ENCODE measurements around the gene DDX56. TPM values are rescaled to one million over a fixed set of nuclear protein-coding genes. Genes with fewer than 3 reads are reported as not detected.

Gene DDX56
- total and polyA plus RNA-seq, 9 of the 15 experiments (the other 6 are each of a cell fraction or from before 2014, with no cell fraction given): 33.0 to 145 (median 102) TPM

- Histone ChIP-seq H3K27me3 (ENCODE audit: control insufficient read depth in 2 of 2, insufficient read depth in 2 of 2, low read length in 2 of 2) (no peaks in the 10 kb centered on the region), H2AFZ (ENCODE audit: low read depth, low read length) (no peak overlapping the region), H3K27ac (ENCODE audit: extremely low read depth, low read depth, low read length) (peak overlapping the region; percentile 56), H4K20me1 (replicated peaks; ENCODE audit: control insufficient read depth, insufficient read depth, low read length) (peaks cover 21% of the 10 kb centered on the region), H3K79me2 (ENCODE audit: control insufficient read depth, insufficient read depth, low read length) (peaks cover 13% of the 10 kb centered on the region), H3K9me3 (replicated peaks; ENCODE audit: control insufficient read depth, insufficient read depth, low read depth, low read length) (no peaks in the 10 kb centered on the region), H3K4me2 (ENCODE audit: insufficient read depth, low read length) (peak overlapping the region; percentile 73), H3K4me1 (replicated peaks in 1 of 2; ENCODE audit: control insufficient read depth in 2 of 2, insufficient read depth in 2 of 2, low read length in 2 of 2) (peaks cover 38 to 40% of the 10 kb centered on the region in 2 experiments; a peak in 4 of 5 replicates), H3K9me1 (ENCODE audit: control insufficient read depth, insufficient read depth, low read length) (peaks cover 10% of the 10 kb centered on the region), H3K36me3 (ENCODE audit: control insufficient read depth, insufficient read depth, low read length) (peaks cover 37% of the 10 kb centered on the region), H3K9ac (ENCODE audit: insufficient read depth in 1 of 2, low read depth in 2 of 2, low read length in 2 of 2) (peak overlapping the region in 1 of 2 experiments; percentile 38; a peak in 2 of 4 replicates), H3K4me3 (no peak overlapping the region)
- FAIRE-seq (peak; percentile 85), DNase-seq (ENCODE audit: extremely low read depth in 1 of 4, low spot score in 3 of 4) (peak; percentile 69 to 84 (median 72)), ATAC-seq (peak; percentile 52)
- WGBS (ENCODE audit: insufficient coverage, low coverage, missing lambda C conversion rate): 30% methylated on average over 7 of the region's 7 CpGs
- in situ Hi-C loops (cut with MboI) (no loop called here), intact Hi-C loops (cut with micrococcal nuclease) (no loop called here)
- ChIA-PET CTCF (ENCODE audit: low intra/inter-chr PET ratio) (no interaction called here), POLR2A (interaction anchor here (0.7 to 1.0 kb wide), 3 partner anchors 10 to 35 kb away, joined by 3 to 4 read pairs (median 4); no protein-coding TSS in a partner anchor)
- no TSS peak for BruUV-seq (replicated peaks)
- TF ChIP-seq ELF4 (CRISPR knock-in tag; IDR thresholded peaks at IDR 0.05) (no peak), TRIM24 (IDR thresholded peaks at IDR 0.05) (no peak), ZNF239 (CRISPR knock-in tag; IDR thresholded peaks at IDR 0.05) (no peak), HMG20B (CRISPR knock-in tag; IDR thresholded peaks at IDR 0.05) (no peak), KAT8 (IDR thresholded peaks at IDR 0.05; ENCODE audit: low read depth) (no peak), EP300 (IDR thresholded peaks at IDR 0.05; ENCODE audit: low read length) (peak; percentile 16; the same call in 1 of the 2 replicates), MEIS2 (IDR thresholded peaks at IDR 0.05; ENCODE audit: partially characterized antibody) (peak; percentile 39), MAFG (tag; conservative IDR thresholded peaks at IDR 0.05) (peak; percentile 85), EWSR1 (IDR thresholded peaks at IDR 0.05; ENCODE audit: borderline replicate concordance, low read depth, partially characterized antibody) (no peak), ZNF655 (CRISPR knock-in tag; IDR thresholded peaks at IDR 0.05) (no peak), TRIM28 (IDR thresholded peaks at IDR 0.05) (0 out of 2 replicates have a peak, but pooled peaks have one; percentile 36), ZNF140 (CRISPR knock-in tag; IDR thresholded peaks at IDR 0.05) (no peak), SIN3B (IDR thresholded peaks at IDR 0.05; ENCODE audit: low read depth) (no peak), ATF3 (IDR thresholded peaks at IDR 0.05) (peak; percentile 74), ATF3 (CRISPR knock-in tag; conservative IDR thresholded peaks at IDR 0.05) (no peak), RNF219 (CRISPR knock-in tag; IDR thresholded peaks at IDR 0.05) (no peak), SMARCA4 (IDR thresholded peaks at IDR 0.05) (peak; percentile 69), FOSL1 (tag; conservative IDR thresholded peaks at IDR 0.05) (peak; percentile 63), SIN3A (IDR thresholded peaks at IDR 0.05; ENCODE audit: borderline replicate concordance in 2 of 2, control insufficient read depth in 1 of 2, low read depth in 2 of 2, low read length in 2 of 2) (no peak), ZNF644 (tag; IDR thresholded peaks at IDR 0.05; ENCODE audit: low read depth) (no peak), KDM1A (IDR thresholded peaks at IDR 0.05) (no peak)
Observed at GRCh38 chr7:44561962-44562621, 11.6 kb downstream of the DDX56 start.
